K562 (cell line): Measurements from ENCODE around the gene PEX10. TPM values are rescaled to one million over a fixed set of nuclear protein-coding genes. Genes with fewer than 3 reads are reported as not detected.
"Not testable (repeated sequence)": the region's sequence is repeated elsewhere in the genome, so short reads cannot be mapped to it uniquely, and the experiment has no call there.

Experiments used
- ATAC-seq: fragments of 200-7000 bp; cut with Tn5 transposase; 3 replicates; pipeline ENCODE4 v1.9.1; 2020; ENCODE audit warnings: moderate library complexity
- BruUV-seq: library from RNA; stranded (reverse); fragments of 400-500 nt; replicated peaks from 2 replicates; lab custom pipeline; 2021; lab: Mats Ljungman, UMichigan
- CTCF ChIA-PET: fragments of 300-600 bp; formaldehyde crosslinking; extraction: SDS; loops from one replicate; lab custom pipeline; 2021; ENCODE audit warnings: low intra/inter-chr PET ratio; lab: Yijun Ruan, JAX
- POLR2A ChIA-PET: fragments of 300-600, 350-650 bp; sonication (Branson Sonifier 250); formaldehyde crosslinking; extraction: SDS; loops from one replicate; lab custom pipeline; 2021; ENCODE audit warnings: antibody characterized with exemption, inconsistent platforms; lab: Yijun Ruan, JAX
- DNase-seq, 4 experiments: peaks; one replicate each; pipeline versions ENCODE4 v3.0.0 to v3.0.0-alpha.2; 2011 to 2018; ENCODE audit warnings: low spot score in 3 of 4, mixed read lengths in 3 of 4; ENCODE audit errors: extremely low read depth in 1 of 4
- FAIRE-seq: peaks from 2 replicates; lab custom pipeline; 2011; peaks lifted over from hg19 to GRCh38; lab: Jason Lieb, UNC
- H2AFZ ChIP-seq: 2 replicates; pipeline ENCODE4 v1.6.0; 2011; ENCODE audit warnings: low read depth, low read length, control low read depth, inconsistent platforms
- H3K27ac ChIP-seq: fragments of 200-600 bp; 3 replicates; pipeline ENCODE4 v1.8.0; 2011; ENCODE audit warnings: low read depth, mild to moderate bottlenecking, control low read depth, inconsistent platforms, low read length, moderate library complexity, mixed read lengths; ENCODE audit errors: extremely low read depth
- H3K27me3 ChIP-seq, 2 experiments: fragments of 300-600 bp in 1 of 2; 2 replicates in 1 of 2; 3 replicates in 1 of 2; pipeline versions ENCODE4 v1.6.0 to v1.8.0; 2011; ENCODE audit warnings: inconsistent platforms in 2 of 2, low read length in 2 of 2, mild to moderate bottlenecking in 1 of 2, mixed read lengths in 1 of 2, moderate library complexity in 1 of 2; ENCODE audit not compliant: control insufficient read depth in 2 of 2, insufficient read depth in 2 of 2
- H3K36me3 ChIP-seq: fragments of 300-600 bp; 3 replicates; pipeline ENCODE4 v1.8.0; 2011; ENCODE audit warnings: mild to moderate bottlenecking, low read length, inconsistent platforms; ENCODE audit not compliant: control insufficient read depth, insufficient read depth
- H3K4me1 ChIP-seq, 2 experiments: fragments of 200-600 bp in 1 of 2; replicated peaks in 1 of 2; 2 replicates in 1 of 2; 3 replicates in 1 of 2; pipeline versions ENCODE4 v1.5.1 to v1.8.0; 2011; ENCODE audit warnings: inconsistent platforms in 2 of 2, low read length in 2 of 2, mild to moderate bottlenecking in 1 of 2, mixed read lengths in 1 of 2, moderate library complexity in 1 of 2; ENCODE audit not compliant: control insufficient read depth in 2 of 2, insufficient read depth in 2 of 2
- H3K4me2 ChIP-seq: 2 replicates; pipeline ENCODE4 v1.6.1; 2011; ENCODE audit warnings: low read length, control low read depth, inconsistent platforms, mixed read lengths; ENCODE audit not compliant: insufficient read depth
- H3K4me3 ChIP-seq: fragments of 200-600 bp; sonication (generic), shearing (Covaris generic); 2 replicates; pipeline ENCODE4 v1.5.1; 2016; ENCODE audit warnings: control low read depth, inconsistent platforms
- H3K79me2 ChIP-seq: fragments of 200-600 bp; 3 replicates; pipeline ENCODE4 v1.8.0; 2011; ENCODE audit warnings: low read length, inconsistent platforms; ENCODE audit not compliant: control insufficient read depth, insufficient read depth
- H3K9ac ChIP-seq, 2 experiments: 2 replicates each; pipeline versions ENCODE4 v1.6.0 to v1.6.1; 2011; ENCODE audit warnings: low read depth in 2 of 2, low read length in 2 of 2, control low read depth in 1 of 2, inconsistent platforms in 1 of 2, mild to moderate bottlenecking in 1 of 2, mixed read lengths in 1 of 2; ENCODE audit not compliant: insufficient read depth in 1 of 2
- H3K9me1 ChIP-seq: one replicate; pipeline ENCODE4 v1.6.0; 2011; ENCODE audit warnings: inconsistent platforms, mild to moderate bottlenecking, low read length, moderate library complexity; ENCODE audit not compliant: control insufficient read depth, insufficient read depth
- H3K9me3 ChIP-seq: replicated peaks from 2 replicates; pipeline ENCODE4 v1.5.1; 2011; ENCODE audit warnings: low read depth, low read length, inconsistent platforms; ENCODE audit not compliant: control insufficient read depth, insufficient read depth
- H4K20me1 ChIP-seq: replicated peaks from 2 replicates; pipeline ENCODE4 v1.6.1; 2011; ENCODE audit warnings: low read length, inconsistent platforms, mixed read lengths; ENCODE audit not compliant: control insufficient read depth, insufficient read depth
- GTF2E2 ChIP-seq: fragments of 200-800 bp; sonication (Bioruptor generic); IDR thresholded peaks from 2 replicates; pipeline ENCODE4 v1.6.1; 2016; ENCODE audit warnings: missing genetic modification characterization, missing compliant biosample characterization
- HDGF ChIP-seq: fragments of 450-650 bp; IDR thresholded peaks from 2 replicates; pipeline ENCODE4 v1.6.1; 2016
- LEF1 ChIP-seq: fragments of 450-650 bp; IDR thresholded peaks from 2 replicates; pipeline ENCODE4 v1.6.1; 2016; ENCODE audit warnings: mild to moderate bottlenecking
- RB1 ChIP-seq: fragments of 450-650 bp; IDR thresholded peaks from 2 replicates; pipeline ENCODE4 v1.6.1; 2017; ENCODE audit warnings: low read depth, mild to moderate bottlenecking
- SMARCB1 ChIP-seq: IDR thresholded peaks from 2 replicates; pipeline ENCODE4 v1.6.1; 2011; ENCODE audit warnings: improper control_type of control experiment, low read depth; ENCODE audit not compliant: insufficient read length
- TGIF2 ChIP-seq: sonication (generic); formaldehyde crosslinking; IDR thresholded peaks from 2 replicates; pipeline ENCODE4 v1.8.1; 2022; ENCODE audit warnings: mild to moderate bottlenecking, missing genetic modification reagents, moderate library complexity
- ZC3H4 ChIP-seq: sonication (generic); formaldehyde crosslinking; IDR thresholded peaks from 2 replicates; pipeline ENCODE4 v1.9.0; 2021; ENCODE audit warnings: missing genetic modification reagents, borderline replicate concordance
- ZNF197 ChIP-seq: fragments of 200-800 bp; sonication (Bioruptor generic); IDR thresholded peaks from 2 replicates; pipeline ENCODE4 v1.6.1; 2016; ENCODE audit warnings: low read depth, missing genetic modification characterization, missing compliant biosample characterization
- ZNF263 ChIP-seq: sonication (generic); formaldehyde crosslinking; IDR thresholded peaks from 2 replicates; pipeline ENCODE4 v1.8.0; 2022; ENCODE audit warnings: mild to moderate bottlenecking, missing genetic modification reagents, borderline replicate concordance
- WGBS: fragments of 100-300 bp; shearing (Covaris generic); methylation state at CpG from one replicate; pipeline ENCODE4 v1.1.6; 2016; ENCODE audit warnings: low coverage, mixed read lengths; ENCODE audit not compliant: insufficient coverage; ENCODE audit errors: missing lambda C conversion rate; 5-methylcytosine and 5-hydroxymethylcytosine counted together
- in situ Hi-C: fragments of 300-500 bp; cut with MboI; formaldehyde crosslinking; loops from 4 replicates; pipeline ENCODE4 v1.15.0; 2018; ENCODE audit warnings: inconsistent platforms, mixed read lengths
- intact Hi-C: fragments of 100-400 bp; cut with micrococcal nuclease; formaldehyde crosslinking; loops from 2 replicates; pipeline ENCODE4 v1.14.2; 2022
- polyA plus RNA-seq, 8 experiments: library from polyadenylated mRNA; depleted of rRNA in 4 of 8; stranded (reverse) in 5 of 8; unstranded in 3 of 8; fragments of >200 nt; fragmentation: Nextera tagmentation in 2 of 8; fragmentation: Illumina TruSeq in 1 of 8; extraction: Ambion mirVana in 2 of 8; extraction: Trizol in 1 of 8; gene quantifications; 2 replicates each; pipeline versions ENCODE4 v1.2.1 to v1.2.3, GENCODE V29; 2011 to 2014; ENCODE audit warnings: inconsistent platforms in 1 of 8, missing spikeins in 1 of 8
- total RNA-seq, 7 experiments: library from RNA; depleted of rRNA in 6 of 7; stranded (reverse); fragments of >200 nt in 6 of 7; fragmentation: Illumina TruSeq in 2 of 7; extraction: Trizol in 2 of 7; gene quantifications; 2 replicates each; pipeline versions ENCODE4 v1.2.1 to v1.2.3, GENCODE V29; 2011 to 2021; ENCODE audit warnings: low replicate concordance in 1 of 7
- TF ChIP-seq, protein P1 (sequence below): sonication (generic); formaldehyde crosslinking; IDR thresholded peaks from 2 replicates; pipeline ENCODE4 v1.8.0; 2023; ENCODE audit warnings: mild to moderate bottlenecking, missing genetic modification reagents
- TF ChIP-seq, protein P2 (sequence below): sonication (generic); formaldehyde crosslinking; IDR thresholded peaks from 2 replicates; pipeline ENCODE4 v1.8.1; 2022; ENCODE audit warnings: missing genetic modification reagents

Gene PEX10
- total and polyA plus RNA-seq, 9 of the 15 experiments (the other 6 are each of a cell fraction or from before 2014, with no cell fraction given), result 0.03 to 26.2 (median 8.7) TPM

DNA sequence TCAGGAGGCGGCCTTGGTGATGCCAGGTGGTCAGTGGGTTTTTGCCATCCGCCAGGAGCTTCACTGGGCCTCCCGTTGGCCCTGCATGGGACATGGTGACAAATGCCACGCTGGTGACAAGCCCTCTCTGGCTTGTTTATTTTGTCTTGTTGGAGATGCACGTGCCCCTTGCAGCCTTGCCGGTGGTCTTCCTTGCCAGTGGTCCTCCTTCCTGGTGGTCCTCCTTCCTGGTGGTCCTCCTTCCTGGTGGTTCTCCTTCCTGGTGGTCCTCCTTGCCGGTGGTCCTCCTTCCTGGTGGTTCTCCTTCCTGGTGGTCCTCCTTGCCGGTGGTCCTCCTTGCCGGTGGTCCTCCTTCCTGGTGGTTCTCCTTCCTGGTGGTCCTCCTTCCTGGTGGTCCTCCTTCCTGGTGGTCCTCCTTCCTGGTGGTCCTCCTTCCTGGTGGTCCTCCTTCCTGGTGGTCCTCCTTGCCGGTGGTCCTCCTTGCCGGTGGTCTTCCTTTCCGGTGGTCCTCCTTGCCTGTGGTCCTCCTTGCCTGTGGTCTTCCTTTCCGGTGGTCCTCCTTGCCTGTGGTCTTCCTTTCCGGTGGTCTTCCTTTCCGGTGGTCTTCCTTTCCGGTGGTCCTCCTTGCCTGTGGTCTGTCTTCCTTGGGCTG is 46.9 kb upstream of the PEX10 start:
- H3K9me1 ChIP-seq, H3K4me3 ChIP-seq, FAIRE-seq, H3K9ac ChIP-seq, H3K79me2 ChIP-seq, intact Hi-C loops, H2AFZ ChIP-seq, POLR2A ChIA-PET, BruUV-seq, H3K4me2 ChIP-seq, H3K36me3 ChIP-seq, DNase-seq, in situ Hi-C loops, CTCF ChIA-PET, H3K27ac ChIP-seq, H3K9me3 ChIP-seq, ATAC-seq: not testable (repeated sequence)
- WGBS, result 14% methylated on average over 13 of the region's 16 CpGs
- H4K20me1 ChIP-seq, result peaks cover 20% of the 10 kb centered on the region
- peaks cover 0 to 52% of the 10 kb centered on the region in 2 experiments; a peak in 1 of 5 replicates for H3K4me1 ChIP-seq
- peak; percentile 96 for TF ChIP-seq ZNF263 (CRISPR knock-in tag)
- peaks cover 20 to 78% of the 10 kb centered on the region in 2 experiments; a peak in 3 of 5 replicates for H3K27me3 ChIP-seq

DNA sequence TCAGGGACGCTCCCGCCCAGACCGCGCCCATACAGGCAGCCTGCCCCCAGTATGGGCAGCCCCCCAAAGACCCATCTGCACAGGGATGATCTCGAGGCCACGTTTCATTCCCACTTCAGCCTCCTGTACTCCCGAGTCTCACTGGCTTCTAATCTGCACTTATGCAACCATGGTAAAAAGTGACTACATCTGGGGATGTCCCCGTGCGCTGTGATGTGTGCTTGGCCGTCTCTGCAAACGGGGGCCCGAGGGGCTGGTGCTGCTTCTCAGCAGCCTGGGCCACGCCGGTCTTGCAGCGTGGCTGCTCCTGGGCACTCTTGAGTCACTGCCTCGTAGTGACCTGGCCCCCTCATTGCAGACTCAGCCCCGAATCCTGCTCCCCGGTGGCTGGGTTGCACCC is 46.3 kb upstream of the PEX10 start:
- ChIA-PET POLR2A (no interaction called here), CTCF (no interaction called here)
- ATAC-seq, result no peak
- H3K9me1 ChIP-seq, result no peaks in the 10 kb centered on the region
- DNase-seq, result no peak
- intact Hi-C loops, result no loop called here
- in situ Hi-C loops, result no loop called here
- peaks cover 18 to 76% of the 10 kb centered on the region in 2 experiments; a peak in 3 of 5 replicates for H3K27me3 ChIP-seq
- H3K9me3 ChIP-seq, result no peaks in the 10 kb centered on the region
- BruUV-seq, result no TSS peak
- FAIRE-seq, result no peak
- no peak overlapping the region for H3K4me2 ChIP-seq
- H3K9ac ChIP-seq, result no peak overlapping the region
- 0% methylated on average over 18 of the region's 18 CpGs for WGBS
- H4K20me1 ChIP-seq, result peaks cover 15% of the 10 kb centered on the region
- no peaks in the 10 kb centered on the region for H3K79me2 ChIP-seq
- peaks cover 0 to 58% of the 10 kb centered on the region in 2 experiments; a peak in 1 of 5 replicates for H3K4me1 ChIP-seq
- no peak overlapping the region for H3K4me3 ChIP-seq
- H2AFZ ChIP-seq, result no peak overlapping the region
- no peaks in the 10 kb centered on the region for H3K36me3 ChIP-seq
- no peak overlapping the region for H3K27ac ChIP-seq
- TF ChIP-seq, protein P1, sequence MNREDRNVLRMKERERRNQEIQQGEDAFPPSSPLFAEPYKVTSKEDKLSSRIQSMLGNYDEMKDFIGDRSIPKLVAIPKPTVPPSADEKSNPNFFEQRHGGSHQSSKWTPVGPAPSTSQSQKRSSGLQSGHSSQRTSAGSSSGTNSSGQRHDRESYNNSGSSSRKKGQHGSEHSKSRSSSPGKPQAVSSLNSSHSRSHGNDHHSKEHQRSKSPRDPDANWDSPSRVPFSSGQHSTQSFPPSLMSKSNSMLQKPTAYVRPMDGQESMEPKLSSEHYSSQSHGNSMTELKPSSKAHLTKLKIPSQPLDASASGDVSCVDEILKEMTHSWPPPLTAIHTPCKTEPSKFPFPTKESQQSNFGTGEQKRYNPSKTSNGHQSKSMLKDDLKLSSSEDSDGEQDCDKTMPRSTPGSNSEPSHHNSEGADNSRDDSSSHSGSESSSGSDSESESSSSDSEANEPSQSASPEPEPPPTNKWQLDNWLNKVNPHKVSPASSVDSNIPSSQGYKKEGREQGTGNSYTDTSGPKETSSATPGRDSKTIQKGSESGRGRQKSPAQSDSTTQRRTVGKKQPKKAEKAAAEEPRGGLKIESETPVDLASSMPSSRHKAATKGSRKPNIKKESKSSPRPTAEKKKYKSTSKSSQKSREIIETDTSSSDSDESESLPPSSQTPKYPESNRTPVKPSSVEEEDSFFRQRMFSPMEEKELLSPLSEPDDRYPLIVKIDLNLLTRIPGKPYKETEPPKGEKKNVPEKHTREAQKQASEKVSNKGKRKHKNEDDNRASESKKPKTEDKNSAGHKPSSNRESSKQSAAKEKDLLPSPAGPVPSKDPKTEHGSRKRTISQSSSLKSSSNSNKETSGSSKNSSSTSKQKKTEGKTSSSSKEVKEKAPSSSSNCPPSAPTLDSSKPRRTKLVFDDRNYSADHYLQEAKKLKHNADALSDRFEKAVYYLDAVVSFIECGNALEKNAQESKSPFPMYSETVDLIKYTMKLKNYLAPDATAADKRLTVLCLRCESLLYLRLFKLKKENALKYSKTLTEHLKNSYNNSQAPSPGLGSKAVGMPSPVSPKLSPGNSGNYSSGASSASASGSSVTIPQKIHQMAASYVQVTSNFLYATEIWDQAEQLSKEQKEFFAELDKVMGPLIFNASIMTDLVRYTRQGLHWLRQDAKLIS (CRISPR knock-in tag), result no peak
- TF ChIP-seq ZNF197 (CRISPR knock-in tag) (no peak), GTF2E2 (tag) (no peak), TGIF2 (no peak), HDGF (no peak), SMARCB1 (no peak), LEF1 (no peak), ZC3H4 (CRISPR knock-in tag) (no peak), RB1 (no peak)
- TF ChIP-seq, protein P2, sequence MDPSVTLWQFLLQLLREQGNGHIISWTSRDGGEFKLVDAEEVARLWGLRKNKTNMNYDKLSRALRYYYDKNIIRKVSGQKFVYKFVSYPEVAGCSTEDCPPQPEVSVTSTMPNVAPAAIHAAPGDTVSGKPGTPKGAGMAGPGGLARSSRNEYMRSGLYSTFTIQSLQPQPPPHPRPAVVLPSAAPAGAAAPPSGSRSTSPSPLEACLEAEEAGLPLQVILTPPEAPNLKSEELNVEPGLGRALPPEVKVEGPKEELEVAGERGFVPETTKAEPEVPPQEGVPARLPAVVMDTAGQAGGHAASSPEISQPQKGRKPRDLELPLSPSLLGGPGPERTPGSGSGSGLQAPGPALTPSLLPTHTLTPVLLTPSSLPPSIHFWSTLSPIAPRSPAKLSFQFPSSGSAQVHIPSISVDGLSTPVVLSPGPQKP (CRISPR knock-in tag), result no peak
